ENCODE measurements around the gene CHERP. TPM values are rescaled to one million over a fixed set of nuclear protein-coding genes. Genes with fewer than 3 reads are reported as not detected.

The CHERP gene
- total and polyA plus RNA-seq, 2 of the 13 experiments (the other 11 are each of a cell fraction or from before 2014, with no cell fraction given) = 4.3 to 5.4 TPM

DNA sequence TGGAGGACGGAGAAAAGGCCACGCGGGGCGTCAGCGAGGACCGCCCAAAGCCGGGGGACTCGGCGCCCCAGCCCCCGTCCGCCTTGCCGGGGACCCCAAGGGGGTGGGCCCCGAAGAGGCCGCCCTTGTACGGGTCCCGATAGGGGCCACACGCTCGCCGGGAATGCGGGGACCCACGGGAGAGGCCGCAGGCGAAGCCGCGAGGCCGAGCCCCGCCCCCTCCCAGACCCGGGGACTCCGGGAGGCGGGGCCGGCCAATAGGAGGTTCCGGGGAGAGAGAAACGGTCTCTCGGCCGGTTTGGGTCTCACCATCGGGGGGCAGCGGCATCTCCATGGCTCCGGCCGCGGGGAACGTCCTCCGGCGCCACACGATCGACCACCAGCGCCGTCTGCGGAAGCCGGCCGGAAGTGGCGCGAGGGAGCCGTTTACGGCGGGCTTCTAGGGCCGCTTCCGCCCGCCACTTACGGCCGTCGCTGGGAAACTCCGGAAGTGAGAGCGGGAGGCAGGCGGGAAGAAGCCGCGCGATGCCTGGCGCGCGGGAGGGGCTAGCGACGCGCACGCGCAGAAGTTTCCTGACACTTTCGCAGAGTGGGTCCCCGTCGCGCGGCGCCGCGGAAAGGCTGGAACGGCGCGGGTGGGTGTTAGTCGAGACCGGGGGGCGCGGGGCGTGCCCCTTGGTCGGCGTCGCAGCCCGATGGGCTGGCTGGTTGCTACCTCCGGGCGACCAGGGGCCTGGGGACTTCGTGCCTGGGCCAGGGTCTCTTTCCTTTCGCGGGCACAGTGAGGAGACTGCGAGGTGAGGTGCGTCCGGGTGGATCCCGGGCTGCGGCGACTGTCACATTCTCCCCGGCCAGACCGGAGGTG lies at the start of gene CHERP (continued):
- TF ChIP-seq ERF (CRISPR knock-in tag; IDR thresholded peaks at IDR 0.05) = peak; percentile 33
- no peak for TF ChIP-seq THYN1 (CRISPR knock-in tag; IDR thresholded peaks at IDR 0.05; ENCODE audit: borderline replicate concordance, low read depth)
- TF ChIP-seq SAP130 (CRISPR knock-in tag; IDR thresholded peaks at IDR 0.05; ENCODE audit: low read depth) = peak; percentile 87
- no peak for TF ChIP-seq ZNF260 (CRISPR knock-in tag; IDR thresholded peaks at IDR 0.05; ENCODE audit: borderline replicate concordance, low read depth)
- TF ChIP-seq ZNF607 (CRISPR knock-in tag; IDR thresholded peaks at IDR 0.05; ENCODE audit: borderline replicate concordance) = peak; percentile 63; the same call in 1 of the 2 replicates
- TF ChIP-seq ATF3 (CRISPR knock-in tag; IDR thresholded peaks at IDR 0.05) = no peak
- TF ChIP-seq ZNF234 (CRISPR knock-in tag; conservative IDR thresholded peaks at IDR 0.05) = no peak
- TF ChIP-seq ZZZ3 (CRISPR knock-in tag; IDR thresholded peaks at IDR 0.05; ENCODE audit: borderline replicate concordance) = peak; percentile 63; the same call in 1 of the 2 replicates
- TF ChIP-seq ZNF768 (CRISPR knock-in tag; IDR thresholded peaks at IDR 0.05) = peak; percentile 23; the same call in 1 of the 2 replicates
- 0 out of 2 replicates have a peak, but pooled peaks have one; percentile 12 for TF ChIP-seq FOXA3 (CRISPR knock-in tag; IDR thresholded peaks at IDR 0.05)
- TF ChIP-seq ZNF333 (CRISPR knock-in tag; IDR thresholded peaks at IDR 0.05; ENCODE audit: borderline replicate concordance) = 0 out of 2 replicates have a peak, but pooled peaks have one; percentile 58
- no peak for TF ChIP-seq NCOA5 (CRISPR knock-in tag; IDR thresholded peaks at IDR 0.05)
- TF ChIP-seq ZNF329 (CRISPR knock-in tag; IDR thresholded peaks at IDR 0.05; ENCODE audit: low read depth) = peak; percentile 17; the same call in 1 of the 2 replicates
- TF ChIP-seq MAZ (IDR thresholded peaks at IDR 0.05; ENCODE audit: borderline replicate concordance, low read depth, low read length) = 0 out of 2 replicates have a peak, but pooled peaks have one; percentile 25
- no peak for TF ChIP-seq MAZ (CRISPR knock-in tag; IDR thresholded peaks at IDR 0.05; ENCODE audit: low read depth)
- TF ChIP-seq, protein P1, sequence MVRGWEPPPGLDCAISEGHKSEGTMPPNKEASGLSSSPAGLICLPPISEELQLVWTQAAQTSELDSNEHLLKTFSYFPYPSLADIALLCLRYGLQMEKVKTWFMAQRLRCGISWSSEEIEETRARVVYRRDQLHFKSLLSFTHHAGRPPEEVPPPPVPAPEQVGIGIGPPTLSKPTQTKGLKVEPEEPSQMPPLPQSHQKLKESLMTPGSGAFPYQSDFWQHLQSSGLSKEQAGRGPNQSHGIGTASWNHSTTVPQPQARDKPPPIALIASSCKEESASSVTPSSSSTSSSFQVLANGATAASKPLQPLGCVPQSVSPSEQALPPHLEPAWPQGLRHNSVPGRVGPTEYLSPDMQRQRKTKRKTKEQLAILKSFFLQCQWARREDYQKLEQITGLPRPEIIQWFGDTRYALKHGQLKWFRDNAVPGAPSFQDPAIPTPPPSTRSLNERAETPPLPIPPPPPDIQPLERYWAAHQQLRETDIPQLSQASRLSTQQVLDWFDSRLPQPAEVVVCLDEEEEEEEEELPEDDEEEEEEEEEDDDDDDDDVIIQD (CRISPR knock-in tag; IDR thresholded peaks at IDR 0.05; ENCODE audit: low read depth) = no peak
- peak; percentile 92; the same call in 1 of the 2 replicates for TF ChIP-seq REPIN1 (CRISPR knock-in tag; IDR thresholded peaks at IDR 0.05; ENCODE audit: borderline replicate concordance, low read depth)
- peak; percentile 26; the same call in 1 of the 2 replicates for TF ChIP-seq ZNF747 (CRISPR knock-in tag; IDR thresholded peaks at IDR 0.05; ENCODE audit: borderline replicate concordance)
- TF ChIP-seq KMT2B (CRISPR knock-in tag; IDR thresholded peaks at IDR 0.05) = peak; percentile 83
- TF ChIP-seq ZFP36L1 (CRISPR knock-in tag; IDR thresholded peaks at IDR 0.05) = peak; percentile 76
- no peak for TF ChIP-seq MLLT10 (CRISPR knock-in tag; IDR thresholded peaks at IDR 0.05)
- TF ChIP-seq, protein P2, sequence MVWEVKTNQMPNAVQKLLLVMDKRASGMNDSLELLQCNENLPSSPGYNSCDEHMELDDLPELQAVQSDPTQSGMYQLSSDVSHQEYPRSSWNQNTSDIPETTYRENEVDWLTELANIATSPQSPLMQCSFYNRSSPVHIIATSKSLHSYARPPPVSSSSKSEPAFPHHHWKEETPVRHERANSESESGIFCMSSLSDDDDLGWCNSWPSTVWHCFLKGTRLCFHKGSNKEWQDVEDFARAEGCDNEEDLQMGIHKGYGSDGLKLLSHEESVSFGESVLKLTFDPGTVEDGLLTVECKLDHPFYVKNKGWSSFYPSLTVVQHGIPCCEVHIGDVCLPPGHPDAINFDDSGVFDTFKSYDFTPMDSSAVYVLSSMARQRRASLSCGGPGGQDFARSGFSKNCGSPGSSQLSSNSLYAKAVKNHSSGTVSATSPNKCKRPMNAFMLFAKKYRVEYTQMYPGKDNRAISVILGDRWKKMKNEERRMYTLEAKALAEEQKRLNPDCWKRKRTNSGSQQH (CRISPR knock-in tag; IDR thresholded peaks at IDR 0.05; ENCODE audit: low read depth) = peak; percentile 39
- no peak for TF ChIP-seq CHD4 (IDR thresholded peaks at IDR 0.05; ENCODE audit: borderline replicate concordance, low read length)
- TF ChIP-seq RBAK (CRISPR knock-in tag; IDR thresholded peaks at IDR 0.05) = no peak
- no peak for TF ChIP-seq KDM6A (CRISPR knock-in tag; IDR thresholded peaks at IDR 0.05; ENCODE audit: low read depth)
- peak; percentile 66; the same call in 1 of the 2 replicates for TF ChIP-seq ZBTB43 (CRISPR knock-in tag; conservative IDR thresholded peaks at IDR 0.05)

Data from HepG2 (cell line).